Effector memory CD4-positive, alpha-beta T cell (primary cell): ENCODE data around the gene PARM1.

Experiments used
- DNase-seq, 3 donors: peaks; one replicate each; pipeline ENCODE4 v3.0.0-alpha.2; 2020
- H3K27ac ChIP-seq: 2 replicates; pipeline ENCODE4 v1.7.0; 2013; ENCODE audit warnings: mild to moderate bottlenecking, low read length, moderate library complexity; ENCODE audit not compliant: insufficient read depth, poor library complexity, severe bottlenecking
- H3K27me3 ChIP-seq: replicated peaks from 2 replicates; pipeline ENCODE4 v1.7.0; 2013; ENCODE audit warnings: mild to moderate bottlenecking, low read length; ENCODE audit not compliant: insufficient read depth, control insufficient read depth, poor library complexity, severe bottlenecking
- H3K36me3 ChIP-seq: 2 replicates; pipeline ENCODE4 v1.7.0; 2013; ENCODE audit warnings: mild to moderate bottlenecking, low read length, moderate library complexity; ENCODE audit not compliant: control insufficient read depth, insufficient read depth
- H3K4me1 ChIP-seq: 2 replicates; pipeline ENCODE4 v1.7.0; 2013; ENCODE audit warnings: low read length, mild to moderate bottlenecking; ENCODE audit not compliant: control insufficient read depth, insufficient read depth, poor library complexity, severe bottlenecking
- H3K4me3 ChIP-seq: 2 replicates; pipeline ENCODE4 v1.7.0; 2013; ENCODE audit warnings: low read length, low read depth, mild to moderate bottlenecking; ENCODE audit not compliant: insufficient read depth, poor library complexity, severe bottlenecking
- H3K9me3 ChIP-seq: 2 replicates; pipeline ENCODE4 v1.7.0; 2013; ENCODE audit warnings: mild to moderate bottlenecking, low read length, moderate library complexity; ENCODE audit not compliant: control insufficient read depth

The PARM1 gene

GRCh38 chr4:75038376-75038775 lies 105.5 kb downstream of the PARM1 start:
- DNase-seq = no peak
- Histone ChIP-seq H3K4me1 (no peaks in the 10 kb centered on the region), H3K4me3 (no peak overlapping the region), H3K36me3 (no peaks in the 10 kb centered on the region), H3K27ac (no peak overlapping the region), H3K9me3 (no peaks in the 10 kb centered on the region), H3K27me3 (no peaks in the 10 kb centered on the region)

DNA sequence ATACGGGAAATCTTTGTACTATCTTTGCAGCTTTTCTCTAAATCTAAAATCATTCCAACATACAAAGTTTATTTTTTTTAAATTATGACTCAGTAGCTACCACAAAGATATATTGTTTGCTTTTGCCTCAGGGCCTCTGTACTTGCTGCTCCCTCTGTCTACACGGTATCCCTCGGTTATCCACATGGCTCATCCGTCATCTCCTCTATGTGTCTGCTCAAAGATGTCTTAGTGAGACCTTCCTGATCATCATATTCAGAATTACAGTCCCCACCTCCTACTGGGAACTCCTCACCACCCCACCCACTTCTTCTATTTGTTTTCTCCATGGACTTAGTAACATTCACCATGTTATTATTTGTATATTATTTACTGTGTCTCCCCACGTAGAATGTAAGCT lies 107.8 kb downstream of the PARM1 start:
- DNase-seq = no peak
- Histone ChIP-seq H3K36me3 (no peaks in the 10 kb centered on the region), H3K4me3 (no peak overlapping the region), H3K4me1 (no peaks in the 10 kb centered on the region), H3K27me3 (no peaks in the 10 kb centered on the region), H3K27ac (no peak overlapping the region), H3K9me3 (no peaks in the 10 kb centered on the region)

DNA sequence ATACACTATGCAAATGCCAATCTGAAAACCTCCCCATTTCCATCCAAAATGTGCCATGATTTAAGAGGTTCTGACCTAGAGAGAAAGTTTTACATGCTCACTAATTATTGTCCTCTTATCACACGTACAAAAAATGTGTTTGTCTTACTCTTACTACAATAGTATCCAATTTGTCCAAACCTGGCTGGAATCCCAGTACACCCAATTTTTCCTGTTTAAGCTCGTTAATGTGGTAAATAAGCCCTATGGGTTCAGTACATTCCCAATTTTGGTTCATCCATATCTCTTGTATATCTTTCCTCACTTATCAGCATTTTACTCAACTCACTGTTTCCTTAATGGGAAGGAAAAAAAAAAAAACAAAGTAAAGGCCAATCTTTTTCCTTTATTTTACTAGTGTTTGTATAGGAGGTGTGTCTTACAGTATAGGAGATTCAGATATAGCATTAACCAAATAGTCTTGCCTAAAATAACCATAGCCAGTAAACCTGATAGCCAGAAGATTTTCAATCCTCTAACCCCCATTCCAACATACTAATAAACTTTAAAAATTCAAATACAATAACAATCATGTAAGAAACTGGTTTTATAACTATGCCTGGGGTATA lies 109.8 kb downstream of the PARM1 start:
- Histone ChIP-seq H3K9me3 (no peaks in the 10 kb centered on the region), H3K27ac (no peak overlapping the region), H3K36me3 (no peaks in the 10 kb centered on the region), H3K4me3 (no peak overlapping the region), H3K27me3 (no peaks in the 10 kb centered on the region), H3K4me1 (no peaks in the 10 kb centered on the region)
- no peak for DNase-seq

GRCh38 chr4:75046226-75046625 lies 113.3 kb downstream of the PARM1 start:
- Histone ChIP-seq H3K27me3 (no peaks in the 10 kb centered on the region), H3K9me3 (no peaks in the 10 kb centered on the region), H3K36me3 (no peaks in the 10 kb centered on the region), H3K27ac (no peak overlapping the region), H3K4me3 (no peak overlapping the region), H3K4me1 (no peaks in the 10 kb centered on the region)
- no peak for DNase-seq

GRCh38 chr4:75046641-75047040 lies 113.7 kb downstream of the PARM1 start:
- no peak for DNase-seq
- H3K4me3 ChIP-seq = no peak overlapping the region

DNA sequence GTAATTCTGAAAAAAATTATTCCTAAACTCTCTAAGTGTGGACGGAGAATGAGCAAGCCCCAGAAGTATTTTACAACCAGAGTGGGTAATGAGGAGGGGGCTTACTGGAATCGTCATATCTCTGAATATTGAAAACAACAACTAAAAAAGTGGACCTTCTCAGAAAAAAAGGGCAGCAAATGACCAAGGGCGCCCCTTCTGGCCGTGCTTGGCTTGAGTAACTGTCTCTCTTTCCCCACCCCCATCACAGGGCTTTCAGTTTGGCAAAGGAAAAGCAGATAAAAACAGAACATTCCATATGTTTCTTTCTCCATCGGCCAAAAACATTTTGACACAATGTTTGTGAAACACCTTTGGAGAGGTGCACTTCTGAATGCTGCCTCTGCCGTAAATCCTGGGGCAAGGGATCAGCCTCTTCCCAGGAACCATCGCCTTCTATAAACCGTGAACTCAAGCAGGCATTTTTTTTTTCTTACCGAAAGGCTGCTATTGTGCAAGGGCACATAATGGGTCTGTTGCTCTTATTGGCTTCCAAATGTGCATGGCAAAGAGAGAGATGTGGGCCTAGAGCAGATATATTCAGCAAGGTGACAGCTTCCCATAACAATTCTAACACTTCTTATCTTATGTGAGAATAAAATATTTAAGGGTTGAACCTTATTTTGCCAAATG lies 115.4 kb downstream of the PARM1 start:
- H3K4me1 ChIP-seq = no peaks in the 10 kb centered on the region
- H3K9me3 ChIP-seq = no peaks in the 10 kb centered on the region
- DNase-seq = no peak
- H3K27ac ChIP-seq = no peak overlapping the region
- H3K27me3 ChIP-seq = no peaks in the 10 kb centered on the region
- H3K4me3 ChIP-seq = no peak overlapping the region
- H3K36me3 ChIP-seq = no peaks in the 10 kb centered on the region

More at GRCh38 chr4:75046641-75047040, 113.7 kb downstream of the PARM1 start:
- Histone ChIP-seq H3K9me3 (no peaks in the 10 kb centered on the region), H3K27me3 (no peaks in the 10 kb centered on the region), H3K36me3 (no peaks in the 10 kb centered on the region), H3K27ac (no peak overlapping the region), H3K4me1 (no peaks in the 10 kb centered on the region)

DNA sequence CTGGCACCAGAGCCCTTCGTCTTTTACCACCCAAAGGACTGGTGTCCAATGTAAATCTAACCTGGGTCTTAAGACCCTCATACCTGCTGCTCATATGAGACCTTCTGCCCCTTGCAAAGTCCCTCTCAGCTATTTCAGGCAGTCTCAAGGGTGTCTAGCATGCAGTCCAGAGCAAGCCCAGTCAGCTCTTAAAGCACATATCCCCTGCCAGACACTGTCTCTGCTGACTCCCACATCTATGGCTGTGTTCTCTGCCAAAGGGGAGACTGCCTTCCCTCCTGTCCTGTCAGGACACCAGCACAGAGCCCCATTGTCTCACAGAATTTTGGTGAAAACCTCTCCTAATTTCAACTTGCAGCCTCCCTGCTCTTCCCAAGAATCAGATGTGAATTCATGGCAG lies 118.5 kb downstream of the PARM1 start:
- no peak overlapping the region for H3K27ac ChIP-seq
- H3K27me3 ChIP-seq = no peaks in the 10 kb centered on the region
- no peaks in the 10 kb centered on the region for H3K4me1 ChIP-seq
- H3K36me3 ChIP-seq = no peaks in the 10 kb centered on the region
- H3K9me3 ChIP-seq = no peaks in the 10 kb centered on the region
- DNase-seq = no peak
- no peak overlapping the region for H3K4me3 ChIP-seq

- H3K4me3 ChIP-seq = no peak overlapping the region
- H3K27ac ChIP-seq = no peak overlapping the region
- no peak for DNase-seq
- H3K27me3 ChIP-seq = no peaks in the 10 kb centered on the region
- H3K36me3 ChIP-seq = no peaks in the 10 kb centered on the region
- no peaks in the 10 kb centered on the region for H3K4me1 ChIP-seq
- no peaks in the 10 kb centered on the region for H3K9me3 ChIP-seq
Observed at GRCh38 chr4:75053352-75053751, 120.4 kb downstream of the PARM1 start.

- DNase-seq = no peak
- Histone ChIP-seq H3K27me3 (no peaks in the 10 kb centered on the region), H3K9me3 (no peaks in the 10 kb centered on the region), H3K27ac (no peak overlapping the region), H3K4me3 (no peak overlapping the region), H3K4me1 (no peaks in the 10 kb centered on the region), H3K36me3 (no peaks in the 10 kb centered on the region)
Observed at GRCh38 chr4:75054078-75054477, 121.2 kb downstream of the PARM1 start.

- no peak overlapping the region for H3K27ac ChIP-seq
- H3K36me3 ChIP-seq = no peaks in the 10 kb centered on the region
- no peaks in the 10 kb centered on the region for H3K4me1 ChIP-seq
- no peak for DNase-seq
- no peak overlapping the region for H3K4me3 ChIP-seq
- no peaks in the 10 kb centered on the region for H3K27me3 ChIP-seq
- no peaks in the 10 kb centered on the region for H3K9me3 ChIP-seq
Observed at GRCh38 chr4:75056277-75056676, 123.4 kb downstream of the PARM1 start.
